Esophagus squamous epithelium (tissue), 4 donors: ENCODE measurements around the gene SPC25.

Experiments
- CTCF ChIP-seq, 6 experiments: fragments of 450-650 bp in 4 of 6; fragments of 200-600 bp in 2 of 6; sonication (generic) in 2 of 6; IDR thresholded peaks; one replicate each; pipeline ENCODE4 v1.5.1; 2016 to 2019; ENCODE audit warnings: antibody characterized with exemption in 6 of 6, mild to moderate bottlenecking in 4 of 6, moderate library complexity in 4 of 6
- POLR2A ChIP-seq, 4 donors: fragments of 450-650 bp; IDR thresholded peaks; one replicate each; pipeline ENCODE4 v1.6.1; 2017; ENCODE audit warnings: antibody characterized with exemption in 4 of 4, mild to moderate bottlenecking in 4 of 4, moderate library complexity in 3 of 4

DNA sequence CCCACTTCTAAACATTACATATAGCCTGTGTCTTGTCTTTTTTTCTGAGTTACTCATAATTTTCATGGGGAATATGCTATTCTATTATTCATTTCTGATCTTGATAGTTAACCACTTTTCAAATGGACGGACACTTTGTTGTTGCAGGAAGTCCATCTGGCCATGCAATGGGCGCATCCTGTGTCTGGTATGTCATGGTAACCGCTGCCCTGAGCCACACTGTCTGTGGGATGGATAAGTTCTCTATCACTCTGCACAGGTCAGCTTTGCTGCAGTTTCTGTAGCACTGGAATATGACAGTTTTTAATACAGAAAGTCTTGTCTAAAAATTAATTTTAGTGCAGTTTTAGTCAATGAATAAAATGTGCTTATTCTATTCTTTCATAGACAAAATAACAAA lies 14.1 kb upstream of the SPC25 start:
- TF ChIP-seq CTCF (IDR thresholded peaks at IDR 0.05) = no peak
- no peak for TF ChIP-seq POLR2A (IDR thresholded peaks at IDR 0.05)
